Measurements from ENCODE around the gene SLC35F3. TPM values are rescaled to one million over a fixed set of nuclear protein-coding genes. Genes with fewer than 3 reads are reported as not detected.

SLC35F3 gene
- total RNA-seq, 1 experiment from 2014 or later = 0.94 TPM

GRCh38 chr1:234201600-234201999 lies 297.1 kb downstream of the SLC35F3 start:
- POLR2A ChIA-PET = no interaction called here
- TF ChIP-seq PREB (CRISPR knock-in tag; IDR thresholded peaks at IDR 0.05; ENCODE audit: borderline replicate concordance) (no peak), ZNF317 (CRISPR knock-in tag; IDR thresholded peaks at IDR 0.05; ENCODE audit: borderline replicate concordance, low read depth) (no peak), ATF2 (CRISPR knock-in tag; IDR thresholded peaks at IDR 0.05; ENCODE audit: borderline replicate concordance, low read depth) (no peak), MYBL2 (CRISPR knock-in tag; IDR thresholded peaks at IDR 0.05) (no peak), CREB1 (CRISPR knock-in tag; IDR thresholded peaks at IDR 0.05) (no peak), GABPB1 (CRISPR knock-in tag; IDR thresholded peaks at IDR 0.05) (no peak), E2F5 (CRISPR knock-in tag; IDR thresholded peaks at IDR 0.05) (no peak)
- TF ChIP-seq, protein P1, sequence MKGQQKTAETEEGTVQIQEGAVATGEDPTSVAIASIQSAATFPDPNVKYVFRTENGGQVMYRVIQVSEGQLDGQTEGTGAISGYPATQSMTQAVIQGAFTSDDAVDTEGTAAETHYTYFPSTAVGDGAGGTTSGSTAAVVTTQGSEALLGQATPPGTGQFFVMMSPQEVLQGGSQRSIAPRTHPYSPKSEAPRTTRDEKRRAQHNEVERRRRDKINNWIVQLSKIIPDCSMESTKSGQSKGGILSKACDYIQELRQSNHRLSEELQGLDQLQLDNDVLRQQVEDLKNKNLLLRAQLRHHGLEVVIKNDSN (CRISPR knock-in tag; IDR thresholded peaks at IDR 0.05) = no peak
- Mint-ChIP-seq H3K4me3 (no peak overlapping the region), H3K27me3 (ENCODE audit: low read depth) (no peaks in the 10 kb centered on the region; the same call in 1 of the 2 replicates), H3K36me3 (no peaks in the 10 kb centered on the region), H3K9me3 (no peaks in the 10 kb centered on the region; the same call in 1 of the 2 replicates), H3K4me1 (no peaks in the 10 kb centered on the region), H3K27ac (no peak overlapping the region)
- ATAC-seq (no peak), DNase-seq (ENCODE audit: low spot score) (no peak)
- CTCF ChIA-PET = interaction anchor here (0.6 to 1.5 kb wide), 7 partner anchors 12 to 754 kb away, joined by 3 to 5 read pairs (median 4); no protein-coding TSS in a partner anchor

GRCh38 chr1:234205966-234206365 lies 301.5 kb downstream of the SLC35F3 start:
- Mint-ChIP-seq H3K9me3 (peaks cover 14% of the 10 kb centered on the region), H3K27ac (no peak overlapping the region), H3K4me3 (no peak overlapping the region), H3K27me3 (ENCODE audit: low read depth) (peaks cover 4% of the 10 kb centered on the region; the same call in 1 of the 2 replicates), H3K36me3 (peaks cover 11% of the 10 kb centered on the region), H3K4me1 (no peaks in the 10 kb centered on the region)
- ChIA-PET POLR2A (no interaction called here), CTCF (no interaction called here)
- DNase-seq (ENCODE audit: low spot score) (no peak), ATAC-seq (no peak)
- TF ChIP-seq NR1H2 (CRISPR knock-in tag; IDR thresholded peaks at IDR 0.05) = no peak
- TF ChIP-seq, protein P2, sequence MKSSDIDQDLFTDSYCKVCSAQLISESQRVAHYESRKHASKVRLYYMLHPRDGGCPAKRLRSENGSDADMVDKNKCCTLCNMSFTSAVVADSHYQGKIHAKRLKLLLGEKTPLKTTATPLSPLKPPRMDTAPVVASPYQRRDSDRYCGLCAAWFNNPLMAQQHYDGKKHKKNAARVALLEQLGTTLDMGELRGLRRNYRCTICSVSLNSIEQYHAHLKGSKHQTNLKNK (CRISPR knock-in tag; IDR thresholded peaks at IDR 0.05) = no peak

DNA sequence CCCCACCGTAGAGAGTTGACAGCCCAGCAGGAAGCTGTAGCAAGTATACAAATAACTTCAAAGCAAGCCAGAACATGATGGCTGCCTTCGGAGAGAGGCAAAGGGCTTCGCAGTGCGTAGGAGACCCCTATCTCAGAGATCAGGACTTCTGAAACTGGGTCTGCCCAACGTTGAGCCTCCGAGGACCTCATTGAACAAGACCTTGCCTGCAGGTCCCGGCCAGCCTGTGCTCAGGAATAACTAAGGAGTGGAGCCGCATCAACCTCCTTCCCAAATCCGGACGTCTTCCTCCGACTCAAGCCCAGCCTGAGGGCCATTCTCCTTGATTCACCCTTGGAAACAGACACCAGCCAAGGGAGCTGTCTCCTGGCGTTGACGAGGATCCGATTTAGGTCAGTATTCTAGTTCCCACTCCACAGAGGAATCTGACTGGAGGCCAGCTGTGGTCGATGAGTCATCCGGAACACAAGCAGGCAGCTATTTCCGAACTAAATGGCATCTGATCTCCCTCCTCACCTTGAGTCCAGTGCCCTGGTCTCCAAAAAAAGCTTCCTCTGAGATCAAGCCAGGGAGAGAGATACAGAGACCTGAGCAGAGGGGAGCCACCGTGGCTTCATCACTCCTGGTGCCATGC lies 302.3 kb downstream of the SLC35F3 start:
- Mint-ChIP-seq H3K4me3 (no peak overlapping the region), H3K36me3 (peaks cover 11% of the 10 kb centered on the region), H3K4me1 (no peaks in the 10 kb centered on the region), H3K9me3 (peaks cover 21% of the 10 kb centered on the region), H3K27ac (no peak overlapping the region), H3K27me3 (ENCODE audit: low read depth) (peaks cover 4% of the 10 kb centered on the region; the same call in 1 of the 2 replicates)
- ATAC-seq (no peak), DNase-seq (ENCODE audit: low spot score) (no peak)
- ChIA-PET CTCF (interaction anchor here (0.9 kb wide), 1 partner anchor 15 kb away, joined by 3 read pairs; no protein-coding TSS in a partner anchor), POLR2A (no interaction called here)
- TF ChIP-seq ARID4B (CRISPR knock-in tag; IDR thresholded peaks at IDR 0.05; ENCODE audit: borderline replicate concordance) (no peak), ZNF317 (CRISPR knock-in tag; IDR thresholded peaks at IDR 0.05; ENCODE audit: borderline replicate concordance, low read depth) (no peak), ZNF219 (CRISPR knock-in tag; IDR thresholded peaks at IDR 0.05; ENCODE audit: borderline replicate concordance) (no peak), ZNF416 (CRISPR knock-in tag; IDR thresholded peaks at IDR 0.05) (no peak), MYBL2 (CRISPR knock-in tag; IDR thresholded peaks at IDR 0.05) (no peak), ELF4 (CRISPR knock-in tag; IDR thresholded peaks at IDR 0.05; ENCODE audit: low read depth) (no peak), NR2C2 (CRISPR knock-in tag; IDR thresholded peaks at IDR 0.05) (no peak)
- TF ChIP-seq, protein P3, sequence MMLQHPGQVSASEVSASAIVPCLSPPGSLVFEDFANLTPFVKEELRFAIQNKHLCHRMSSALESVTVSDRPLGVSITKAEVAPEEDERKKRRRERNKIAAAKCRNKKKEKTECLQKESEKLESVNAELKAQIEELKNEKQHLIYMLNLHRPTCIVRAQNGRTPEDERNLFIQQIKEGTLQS (CRISPR knock-in tag; conservative IDR thresholded peaks at IDR 0.05) = no peak
- TF ChIP-seq, protein P4, sequence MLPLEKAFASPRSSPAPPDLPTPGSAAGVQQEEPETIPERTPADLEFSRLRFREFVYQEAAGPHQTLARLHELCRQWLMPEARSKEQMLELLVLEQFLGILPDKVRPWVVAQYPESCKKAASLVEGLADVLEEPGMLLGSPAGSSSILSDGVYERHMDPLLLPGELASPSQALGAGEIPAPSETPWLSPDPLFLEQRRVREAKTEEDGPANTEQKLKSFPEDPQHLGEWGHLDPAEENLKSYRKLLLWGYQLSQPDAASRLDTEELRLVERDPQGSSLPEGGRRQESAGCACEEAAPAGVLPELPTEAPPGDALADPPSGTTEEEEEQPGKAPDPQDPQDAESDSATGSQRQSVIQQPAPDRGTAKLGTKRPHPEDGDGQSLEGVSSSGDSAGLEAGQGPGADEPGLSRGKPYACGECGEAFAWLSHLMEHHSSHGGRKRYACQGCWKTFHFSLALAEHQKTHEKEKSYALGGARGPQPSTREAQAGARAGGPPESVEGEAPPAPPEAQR (CRISPR knock-in tag; IDR thresholded peaks at IDR 0.05) = no peak
- TF ChIP-seq, protein P5, sequence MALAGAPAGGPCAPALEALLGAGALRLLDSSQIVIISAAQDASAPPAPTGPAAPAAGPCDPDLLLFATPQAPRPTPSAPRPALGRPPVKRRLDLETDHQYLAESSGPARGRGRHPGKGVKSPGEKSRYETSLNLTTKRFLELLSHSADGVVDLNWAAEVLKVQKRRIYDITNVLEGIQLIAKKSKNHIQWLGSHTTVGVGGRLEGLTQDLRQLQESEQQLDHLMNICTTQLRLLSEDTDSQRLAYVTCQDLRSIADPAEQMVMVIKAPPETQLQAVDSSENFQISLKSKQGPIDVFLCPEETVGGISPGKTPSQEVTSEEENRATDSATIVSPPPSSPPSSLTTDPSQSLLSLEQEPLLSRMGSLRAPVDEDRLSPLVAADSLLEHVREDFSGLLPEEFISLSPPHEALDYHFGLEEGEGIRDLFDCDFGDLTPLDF (CRISPR knock-in tag; IDR thresholded peaks at IDR 0.05) = no peak
